Left ventricle myocardium superior (tissue), 1 donor: ENCODE data around the gene CHRNB1. TPM values are rescaled to one million over a fixed set of nuclear protein-coding genes. Genes with fewer than 3 reads are reported as not detected.

Experiments used
- ATAC-seq: fragments of 200-7000 bp; cut with Tn5 transposase; one replicate; pipeline ENCODE4 v1.9.1; 2020; ENCODE audit warnings: mild to moderate bottlenecking, moderate library complexity
- DNase-seq: peaks from one replicate; pipeline ENCODE4 v3.0.0-alpha.2; 2020
- intact Hi-C: fragments of 100-400 bp; cut with micrococcal nuclease; formaldehyde crosslinking; loops from one replicate; pipeline ENCODE4 v1.11.0; 2022
- total RNA-seq: library from RNA; stranded (reverse); fragmentation: NEBNext Ultra II Directional; extraction: Animal tissue kit (Norgen Biotek cat#: 25700); gene quantifications from one replicate; pipeline ENCODE4 v1.2.1, GENCODE V29; 2021
- donor health status: DM: no; HTN: yes; CAD: no; lungs with severe emphysema.

The CHRNB1 gene
- total RNA-seq, 1 donor from 2014 or later: 9.6 TPM

DNA sequence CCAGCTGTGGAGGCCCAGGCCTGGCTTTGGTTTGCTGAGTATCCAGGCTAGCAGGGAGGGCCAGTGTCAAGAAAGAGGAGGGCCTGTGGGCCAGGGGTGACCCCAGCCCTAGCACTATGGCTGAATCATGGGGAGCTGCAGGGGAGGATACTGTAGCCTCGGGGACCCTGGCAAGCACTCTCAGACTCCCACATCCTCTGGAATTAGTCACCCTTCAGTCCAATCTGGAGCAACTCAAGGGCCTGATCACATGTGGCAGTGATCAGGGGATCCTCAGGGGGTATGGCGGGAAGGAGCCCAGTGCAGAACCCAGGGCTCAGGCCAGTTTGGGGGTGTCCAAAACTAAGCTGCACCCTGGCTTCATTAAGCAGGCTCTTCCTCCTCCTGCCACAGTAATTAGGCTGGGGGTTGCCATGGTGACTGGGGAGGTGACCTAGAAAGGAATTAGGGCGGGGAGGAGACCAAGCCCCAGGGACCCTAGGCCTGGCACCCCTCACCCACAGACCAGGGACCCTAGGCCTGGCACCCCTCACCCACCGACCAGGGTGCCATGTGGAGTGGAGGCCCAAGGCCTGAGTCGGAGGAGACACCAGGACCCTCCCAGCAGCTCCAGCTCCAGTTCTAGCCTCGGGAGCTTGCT lies 31.4 kb upstream of the CHRNB1 start:
- no peak for DNase-seq
- no peak for ATAC-seq
- intact Hi-C loops: no loop called here

DNA sequence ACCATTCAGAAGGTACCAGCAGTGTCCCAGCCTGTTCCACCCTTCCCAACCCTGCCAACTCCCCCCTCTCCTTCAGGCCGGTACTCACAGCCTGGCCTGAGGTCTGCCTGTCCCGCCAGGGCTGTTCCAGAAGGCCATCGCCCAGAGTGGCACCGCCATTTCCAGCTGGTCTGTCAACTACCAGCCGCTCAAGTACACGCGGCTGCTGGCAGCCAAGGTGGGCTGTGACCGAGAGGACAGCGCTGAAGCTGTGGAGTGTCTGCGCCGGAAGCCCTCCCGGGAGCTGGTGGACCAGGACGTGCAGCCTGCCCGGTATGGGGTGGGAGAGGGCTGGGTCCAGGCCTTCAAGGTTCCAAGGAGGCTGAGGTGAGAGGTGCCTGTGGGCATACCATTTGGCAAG lies 30.0 kb upstream of the CHRNB1 start:
- DNase-seq: no peak
- intact Hi-C loops: no loop called here
- no peak for ATAC-seq

- DNase-seq (no peak), ATAC-seq (no peak)
- intact Hi-C loops: no loop called here
These were observed 29.1 kb upstream of the CHRNB1 start for GRCh38 chr17:7415784-7416183.

DNA sequence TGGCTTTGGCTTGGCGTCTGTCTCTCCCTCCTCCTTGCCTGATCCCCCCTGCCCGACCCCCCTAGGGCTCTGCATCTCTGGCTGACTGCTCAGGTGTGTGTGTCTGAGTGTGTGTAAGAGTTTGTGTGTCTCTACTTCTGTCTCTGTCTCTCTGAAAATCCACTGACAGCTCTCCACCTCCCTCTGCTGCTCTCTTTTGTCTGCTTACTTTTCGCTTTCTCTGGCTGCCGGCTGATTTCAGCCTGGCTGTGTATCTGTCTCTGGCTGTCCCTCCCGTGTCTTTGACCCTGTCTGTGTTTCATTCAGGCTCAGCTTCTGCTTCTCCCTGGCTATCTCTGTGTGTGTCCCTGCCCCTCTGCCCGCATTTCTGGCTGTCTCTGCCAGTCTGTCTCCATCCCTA lies 28.5 kb upstream of the CHRNB1 start:
- ATAC-seq (no peak), DNase-seq (no peak)
- intact Hi-C loops: no loop called here

DNA sequence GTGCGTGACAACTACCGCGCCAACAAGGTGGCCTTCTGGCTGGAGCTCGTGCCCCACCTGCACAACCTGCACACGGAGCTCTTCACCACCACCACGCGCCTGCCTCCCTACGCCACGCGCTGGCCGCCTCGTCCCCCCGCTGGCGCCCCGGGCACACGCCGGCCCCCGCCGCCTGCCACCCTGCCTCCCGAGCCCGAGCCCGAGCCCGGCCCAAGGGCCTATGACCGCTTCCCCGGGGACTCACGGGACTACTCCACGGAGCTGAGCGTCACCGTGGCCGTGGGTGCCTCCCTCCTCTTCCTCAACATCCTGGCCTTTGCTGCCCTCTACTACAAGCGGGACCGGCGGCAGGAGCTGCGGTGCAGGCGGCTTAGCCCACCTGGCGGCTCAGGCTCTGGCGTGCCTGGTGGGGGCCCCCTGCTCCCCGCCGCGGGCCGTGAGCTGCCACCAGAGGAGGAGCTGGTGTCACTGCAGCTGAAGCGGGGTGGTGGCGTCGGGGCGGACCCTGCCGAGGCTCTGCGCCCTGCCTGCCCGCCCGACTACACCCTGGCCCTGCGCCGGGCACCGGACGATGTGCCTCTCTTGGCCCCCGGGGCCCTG lies 27.7 kb upstream of the CHRNB1 start:
- intact Hi-C loops: no loop called here
- no peak for DNase-seq
- ATAC-seq: no peak

GRCh38 chr17:7418472-7419152 lies 26.2 kb upstream of the CHRNB1 start:
- intact Hi-C loops: no loop called here
- no peak for DNase-seq
- no peak for ATAC-seq

DNA sequence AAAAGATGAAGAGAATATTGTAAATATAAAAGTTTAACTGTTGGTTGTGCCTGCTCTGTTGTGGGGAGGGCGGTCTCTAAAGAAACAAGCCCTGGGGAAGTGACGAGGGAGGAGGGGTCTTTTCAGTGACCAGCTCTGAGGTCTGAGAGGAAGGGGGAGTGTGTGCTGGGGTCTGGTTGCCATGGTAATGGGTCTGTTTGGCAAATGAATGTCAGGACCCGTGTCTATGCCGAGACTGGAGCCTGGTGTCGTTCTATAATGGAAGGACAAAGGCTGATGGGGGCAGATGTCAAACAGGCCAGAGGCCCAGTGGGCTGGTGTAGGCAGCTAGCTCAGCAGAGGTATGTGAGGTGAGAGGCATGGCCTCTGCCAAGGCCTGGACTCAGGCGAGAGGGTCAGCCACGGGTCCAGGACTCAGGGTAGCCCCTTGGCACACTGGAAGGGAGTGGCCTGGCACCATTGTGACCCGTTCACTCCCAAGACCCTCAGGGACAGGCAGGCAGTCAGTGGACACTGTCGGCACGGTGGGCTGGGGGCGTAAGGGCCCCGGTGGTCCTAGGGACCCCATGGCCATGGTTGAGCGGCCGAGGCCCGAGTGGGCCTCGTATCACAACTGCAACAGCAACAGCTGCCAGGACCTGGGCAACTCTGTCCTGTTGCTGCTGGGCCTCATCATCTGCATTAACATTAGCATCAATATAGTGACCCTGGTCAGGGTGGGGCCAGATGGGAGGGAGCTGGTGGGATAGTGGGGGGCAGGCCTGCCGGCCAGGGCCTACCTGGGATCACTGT lies 24.8 kb upstream of the CHRNB1 start, which contains the start of gene SPEM1:
SPEM1 (plus strand) TSS at position 506 of the 792 bp plus-strand sequence; CDS start at position 567, 61 bp downstream.
- no peak for ATAC-seq
- intact Hi-C loops: no loop called here
- no peak for DNase-seq

DNA sequence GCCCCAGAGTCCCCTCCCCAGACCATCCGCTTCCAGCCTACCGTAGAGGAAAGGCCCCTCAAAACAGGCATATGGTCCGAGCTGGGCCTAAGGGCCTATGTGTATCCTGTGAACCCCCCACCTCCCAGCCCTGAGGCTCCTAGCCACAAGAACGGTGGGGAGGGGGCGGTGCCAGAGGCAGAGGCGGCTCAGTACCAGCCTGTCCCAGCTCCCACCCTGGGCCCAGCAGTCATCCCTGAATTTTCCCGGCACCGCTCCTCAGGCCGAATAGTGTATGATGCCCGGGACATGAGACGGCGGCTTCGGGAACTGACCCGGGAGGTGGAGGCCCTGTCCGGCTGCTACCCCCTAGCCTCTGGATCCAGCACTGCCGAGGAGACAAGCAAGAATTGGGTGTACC lies 23.7 kb upstream of the CHRNB1 start:
- DNase-seq: no peak
- intact Hi-C loops: no loop called here
- no peak for ATAC-seq

- ATAC-seq: no peak
- intact Hi-C loops: no loop called here
These were observed 21.2 kb upstream of the CHRNB1 start for GRCh38 chr17:7423679-7424078.

DNA sequence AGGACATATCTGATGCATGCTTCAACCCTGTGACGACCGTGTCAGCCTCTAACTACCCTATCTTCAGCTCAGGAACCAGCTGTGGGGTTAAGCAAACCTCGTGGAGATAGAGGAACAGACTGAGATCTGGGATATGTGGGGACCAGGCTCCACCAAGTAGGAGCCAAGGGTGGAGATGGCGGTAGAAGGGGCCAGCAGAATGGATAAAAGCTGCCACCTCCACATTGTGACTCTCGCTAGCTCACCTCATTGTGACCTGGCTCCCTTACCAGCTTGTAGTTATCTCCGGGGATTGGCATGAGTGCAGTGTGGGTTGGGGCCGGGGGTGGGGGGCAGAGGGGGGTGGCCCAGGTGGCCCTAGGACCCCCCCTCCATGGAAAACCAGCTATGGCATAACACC lies 19.5 kb upstream of the CHRNB1 start, which contains the start of gene SPEM2:
SPEM2 (plus strand) TSS at position 301 of the 400 bp plus-strand sequence; CDS start at position 374, 73 bp downstream.
- ATAC-seq (no peak), DNase-seq (no peak)
- intact Hi-C loops: no loop called here

More at GRCh38 chr17:7423679-7424078, 21.2 kb upstream of the CHRNB1 start:
- DNase-seq: no peak

GRCh38 chr17:7425756-7426155 lies 19.1 kb upstream of the CHRNB1 start:
- DNase-seq (no peak), ATAC-seq (no peak)
- intact Hi-C loops: no loop called here

DNA sequence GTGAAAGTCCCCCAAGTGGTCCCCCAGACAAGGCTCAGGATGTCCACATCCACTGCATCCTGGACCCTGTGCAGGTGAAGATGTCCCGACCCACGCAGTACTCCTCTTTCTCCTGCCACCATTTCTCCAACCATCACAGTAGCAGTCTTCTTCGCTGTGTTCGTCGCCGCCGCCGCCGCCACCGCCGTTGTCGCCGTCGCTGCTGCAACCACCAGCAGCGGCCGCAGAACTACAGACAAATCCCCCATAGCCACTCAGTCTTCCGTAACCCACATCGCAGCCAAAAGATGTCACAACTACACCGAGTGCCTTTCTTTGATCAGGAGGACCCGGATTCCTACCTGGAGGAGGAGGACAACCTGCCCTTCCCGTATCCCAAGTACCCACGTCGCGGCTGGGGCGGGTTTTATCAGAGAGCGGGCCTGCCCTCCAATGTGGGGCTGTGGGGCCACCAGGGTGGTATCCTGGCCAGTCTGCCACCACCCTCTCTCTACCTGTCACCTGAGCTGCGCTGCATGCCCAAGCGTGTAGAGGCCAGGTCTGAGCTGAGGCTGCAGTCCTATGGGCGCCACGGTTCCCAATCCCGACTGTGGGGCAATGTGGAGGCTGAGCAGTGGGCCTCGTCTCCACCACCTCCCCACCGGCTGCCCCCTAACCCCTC lies 18.5 kb upstream of the CHRNB1 start:
- no peak for ATAC-seq
- intact Hi-C loops: no loop called here
- no peak for DNase-seq

DNA sequence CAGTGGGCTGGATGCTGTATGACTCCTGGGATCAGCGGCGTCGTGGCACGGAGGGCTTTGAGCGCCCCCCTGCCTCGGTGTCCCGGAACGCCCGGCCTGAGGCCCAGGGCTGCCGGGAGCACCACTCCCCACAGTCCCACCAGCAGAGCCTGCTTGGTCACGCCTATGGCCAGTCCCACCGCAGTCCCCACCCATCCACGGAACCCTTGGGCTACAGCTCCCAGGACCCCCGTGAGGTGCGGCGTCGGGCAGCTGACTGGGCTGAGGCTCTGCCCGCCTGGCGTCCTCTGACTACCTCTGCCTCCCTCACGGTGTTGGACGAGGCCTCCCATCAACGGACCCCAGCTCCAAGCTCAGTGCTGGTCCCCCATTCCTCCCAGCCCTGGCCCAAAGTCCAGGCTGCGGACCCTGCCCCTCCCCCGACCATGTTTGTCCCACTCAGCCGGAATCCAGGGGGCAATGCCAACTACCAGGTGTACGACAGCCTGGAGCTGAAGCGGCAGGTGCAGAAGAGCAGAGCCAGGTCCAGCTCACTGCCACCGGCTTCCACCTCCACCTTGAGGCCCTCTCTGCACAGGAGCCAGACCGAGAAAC lies 17.9 kb upstream of the CHRNB1 start:
- no peak for DNase-seq
- intact Hi-C loops: no loop called here
- no peak for ATAC-seq

- DNase-seq (no peak), ATAC-seq (no peak)
- intact Hi-C loops: no loop called here
These were observed 17.3 kb upstream of the CHRNB1 start for GRCh38 chr17:7427549-7427948.

DNA sequence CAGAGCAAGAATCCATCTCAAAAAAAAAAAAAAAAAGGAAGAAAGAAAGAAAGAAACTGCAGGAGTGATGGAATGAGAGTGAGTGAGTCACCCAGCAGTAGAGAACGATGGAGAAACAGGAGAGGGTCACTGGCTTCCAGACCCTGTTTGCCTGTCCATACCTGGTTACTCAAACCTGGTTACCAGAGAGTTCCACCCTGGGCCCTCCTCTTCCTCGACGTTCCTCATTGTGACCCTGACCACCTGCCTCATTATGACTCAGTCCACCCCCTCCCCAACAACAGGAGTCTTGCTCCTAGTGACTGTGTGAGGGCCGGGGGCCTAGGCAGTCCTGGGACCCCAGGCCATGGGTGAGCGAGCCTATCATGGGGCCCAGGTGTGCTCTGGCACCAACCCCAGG lies 16.3 kb upstream of the CHRNB1 start, which contains the start of gene SPEM3:
SPEM3 (plus strand) TSS at position 301 of the 400 bp plus-strand sequence; CDS start at position 347, 46 bp downstream.
- intact Hi-C loops: no loop called here
- no peak for DNase-seq

DNA sequence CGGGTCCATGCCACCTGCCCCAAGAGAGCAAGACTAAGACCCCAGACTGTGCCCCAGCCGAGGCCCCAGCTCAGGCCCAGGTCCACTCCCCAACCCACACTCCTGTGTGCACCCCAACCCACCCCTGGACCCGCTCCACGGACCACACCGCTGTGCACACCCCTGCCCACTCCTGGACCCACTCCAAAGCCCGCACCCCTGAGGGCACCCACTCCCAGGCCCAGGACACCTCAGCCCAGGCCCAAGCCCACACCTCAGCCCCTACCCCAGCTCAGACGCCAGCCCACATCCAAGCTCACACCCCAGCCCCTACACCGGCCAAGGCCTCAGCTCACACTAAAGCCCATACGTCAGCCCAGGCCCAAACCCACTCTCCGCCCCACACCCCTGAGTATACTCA lies 15.1 kb upstream of the CHRNB1 start:
- DNase-seq (no peak), ATAC-seq (no peak)
- intact Hi-C loops: no loop called here

More for the DNA sequence above, 16.3 kb upstream of the CHRNB1 start, which contains the start of gene SPEM3:
- no peak for ATAC-seq

DNA sequence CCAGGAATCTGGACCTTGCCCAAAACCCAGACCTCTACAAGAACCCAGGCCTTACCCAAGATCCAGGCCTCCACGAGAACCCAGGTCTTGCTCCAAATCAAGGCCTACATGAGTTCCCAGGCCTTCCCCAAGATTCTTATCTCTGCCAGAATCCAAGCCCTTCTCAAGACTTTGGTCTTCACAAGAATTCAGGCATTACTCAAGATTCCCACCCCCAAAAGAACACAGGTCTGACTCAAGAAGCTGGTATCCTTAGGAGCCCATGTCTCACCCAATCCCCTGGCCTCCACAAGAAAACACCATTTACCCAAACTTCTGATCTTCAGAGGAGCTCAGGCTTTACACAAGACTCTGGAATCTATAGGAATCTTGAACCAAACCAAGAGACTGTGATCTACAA lies 13.6 kb upstream of the CHRNB1 start:
- ATAC-seq (no peak), DNase-seq (no peak)
- intact Hi-C loops: no loop called here

GRCh38 chr17:7432296-7432695 lies 12.6 kb upstream of the CHRNB1 start:
- intact Hi-C loops: no loop called here
- DNase-seq (no peak), ATAC-seq (no peak)
